HG02571 (cell line): ENCODE data around the gene CRTC1.
"Not testable (repeated sequence)": the region's sequence is repeated elsewhere in the genome, so short reads cannot be mapped to it uniquely, and the experiment has no call there.

ENCODE experiments used
- ATAC-seq: cut with Tn5 transposase; IDR thresholded peaks from one replicate; pipeline ENCODE4 v1.9.1; 2021; ENCODE audit warnings: mild to moderate bottlenecking, moderate library complexity; ENCODE audit not compliant: unreplicated experiment

CRTC1 gene

DNA sequence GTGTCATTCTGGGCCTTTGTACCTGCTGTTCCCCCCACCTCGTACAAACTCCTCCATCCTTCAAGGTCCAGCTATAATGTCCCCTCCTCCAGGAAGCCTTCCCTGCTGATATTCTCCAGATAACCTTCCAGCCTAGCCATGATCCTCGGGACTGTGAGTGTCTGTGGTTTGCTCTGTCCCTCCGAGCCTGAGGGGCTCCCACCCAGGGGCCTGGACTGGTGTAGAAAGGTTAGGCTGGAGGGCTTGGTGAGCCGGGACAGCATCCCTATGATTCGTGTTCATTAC is 110.5 kb downstream of the CRTC1 start:
- ATAC-seq: no peak

DNA sequence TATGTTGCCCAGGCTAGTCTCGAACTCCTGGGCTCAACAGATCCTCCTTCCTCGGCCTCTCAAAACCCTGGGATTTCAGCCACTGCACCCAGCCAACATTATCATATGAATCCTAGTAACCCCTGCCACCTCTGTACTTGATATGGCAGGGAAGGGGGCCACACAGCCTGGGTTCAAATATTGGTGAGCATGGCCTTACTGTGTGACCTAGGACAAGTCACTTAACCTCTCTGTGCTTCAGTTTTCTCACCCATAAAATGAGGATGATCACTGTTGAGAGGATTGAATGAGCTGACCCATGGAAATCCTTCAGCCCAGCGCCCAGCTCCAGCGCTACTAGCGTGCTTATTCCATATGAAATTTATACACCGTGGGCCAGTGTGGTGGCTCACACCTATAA is 111.2 kb downstream of the CRTC1 start:
- no peak for ATAC-seq

DNA sequence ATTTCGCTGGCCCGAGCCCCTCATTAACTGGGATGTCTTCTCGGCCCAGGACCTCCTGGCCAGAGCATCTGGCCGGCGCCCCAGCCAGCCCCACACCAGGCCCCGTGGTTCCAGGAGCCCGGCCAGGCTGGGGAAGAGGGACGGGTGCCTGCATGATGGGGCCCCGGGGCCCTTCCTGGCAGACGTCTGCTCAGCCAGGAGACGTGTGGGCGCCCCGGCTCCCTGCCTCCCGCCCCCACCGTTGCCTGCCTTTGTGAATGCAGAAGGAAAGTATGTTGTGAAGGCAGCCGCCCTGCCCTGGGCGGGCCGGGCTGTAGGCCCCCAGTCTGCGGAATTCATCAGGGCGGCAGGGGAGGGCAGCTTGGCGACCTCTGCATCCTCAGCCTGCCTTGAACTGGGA is 112.1 kb downstream of the CRTC1 start:
- ATAC-seq: no peak

DNA sequence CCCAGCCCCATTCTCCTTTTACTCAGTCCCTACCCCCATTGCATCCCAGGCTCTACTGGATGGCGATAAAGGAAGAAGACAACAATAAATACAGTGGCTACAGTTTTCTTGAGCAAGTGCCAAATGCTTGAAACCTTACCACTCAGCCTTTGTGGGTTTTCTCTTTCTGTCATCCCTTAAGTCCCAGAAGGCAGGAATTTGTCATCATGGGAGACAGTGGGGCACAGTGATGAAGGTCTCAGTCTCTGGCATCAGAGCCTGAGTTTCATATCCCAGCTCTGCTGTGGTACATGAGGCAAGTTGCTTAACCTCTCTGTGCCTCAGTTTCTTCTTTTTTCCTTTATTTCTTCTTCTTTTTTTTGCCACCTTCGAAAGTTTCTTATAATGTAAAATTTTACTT is 112.8 kb downstream of the CRTC1 start:
- ATAC-seq: no peak

DNA sequence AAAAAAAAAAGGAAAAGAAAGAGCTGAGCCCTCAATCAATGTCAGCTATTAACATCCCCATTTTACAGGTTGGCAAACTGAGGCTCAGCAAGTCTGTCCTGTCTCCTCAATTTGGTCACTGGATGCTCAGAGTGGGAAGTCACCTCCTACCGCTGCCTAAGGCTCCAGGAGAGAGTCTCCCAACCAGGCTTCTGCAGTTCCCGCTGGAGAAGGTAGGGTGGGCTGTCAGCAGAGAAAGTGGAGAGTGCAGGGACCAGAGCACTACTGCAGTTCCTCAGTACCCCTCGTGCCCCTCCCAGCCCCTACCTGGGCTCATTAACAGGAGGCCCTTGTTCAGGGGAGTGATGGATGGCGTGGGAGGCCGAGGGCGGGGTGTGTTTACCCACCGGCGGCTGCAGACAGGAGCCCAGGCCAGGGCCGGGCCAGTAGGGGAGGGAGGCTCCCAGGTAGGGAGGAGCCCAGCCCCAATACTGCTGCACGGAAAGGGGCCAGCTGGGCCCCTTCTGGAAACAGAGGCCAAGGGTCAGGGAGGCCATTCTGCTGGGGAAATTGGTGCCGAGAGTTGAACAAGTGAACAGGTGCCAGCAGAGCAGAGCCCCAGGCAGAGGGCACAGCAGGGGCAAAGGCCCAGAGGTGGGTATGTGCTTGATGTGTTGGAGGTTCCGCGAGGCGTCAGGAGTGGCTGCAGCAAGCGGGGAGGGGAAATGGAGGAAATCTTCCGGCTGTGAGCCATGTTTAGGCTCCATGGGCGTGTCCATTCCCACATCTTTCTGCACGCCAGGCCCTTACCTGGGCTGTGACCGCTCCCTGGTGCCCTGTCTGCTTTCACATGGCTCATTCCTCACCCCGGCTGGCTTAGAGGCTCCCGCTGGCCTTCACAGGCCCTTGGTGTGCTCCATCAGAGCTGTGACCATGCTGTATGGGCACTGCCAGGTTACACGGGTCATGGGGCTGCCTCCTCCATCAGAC is 115.2 kb downstream of the CRTC1 start:
- no peak for ATAC-seq

DNA sequence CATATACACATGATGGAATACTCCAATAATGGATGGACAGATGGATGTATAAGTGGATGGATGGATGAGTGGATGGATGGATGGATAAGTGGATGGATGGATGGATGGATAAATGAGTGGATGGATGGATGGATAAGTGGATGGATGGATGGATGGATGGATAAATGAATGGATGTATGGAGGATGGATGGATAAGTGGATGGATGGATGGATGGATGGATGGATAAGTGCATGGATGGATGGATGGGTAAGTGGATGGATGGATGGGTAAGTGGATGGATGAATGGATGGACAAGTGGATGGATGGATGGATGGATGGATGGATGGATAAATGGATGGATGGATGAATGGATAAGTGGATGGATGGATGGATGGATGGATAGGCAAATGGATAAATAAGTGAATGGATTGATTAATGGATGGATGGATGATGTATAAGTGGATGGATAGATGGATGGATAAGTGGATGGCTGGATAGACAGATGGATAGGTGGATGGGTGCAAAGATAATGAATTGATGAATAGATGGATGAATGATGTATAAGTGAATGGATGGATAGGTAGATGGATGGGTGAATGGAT is 116.0 kb downstream of the CRTC1 start:
- no peak for ATAC-seq

DNA sequence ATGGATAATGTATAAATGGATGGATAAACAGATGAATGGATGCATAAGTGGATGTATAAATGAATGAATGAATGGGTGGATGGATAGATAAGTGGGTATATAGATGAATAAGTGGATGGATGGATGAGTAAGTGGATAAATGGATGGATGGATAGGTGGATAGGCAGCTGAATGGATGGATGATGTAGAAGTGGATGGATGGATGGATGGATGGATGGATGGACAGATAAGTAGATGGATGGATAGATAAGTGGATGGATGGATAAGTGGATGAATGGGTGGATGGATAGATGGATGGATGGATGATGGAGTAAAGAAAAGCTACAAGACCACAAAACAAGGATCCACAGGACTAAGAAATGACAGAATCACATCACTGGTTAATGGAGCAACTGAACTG is 116.6 kb downstream of the CRTC1 start:
- ATAC-seq: no peak

DNA sequence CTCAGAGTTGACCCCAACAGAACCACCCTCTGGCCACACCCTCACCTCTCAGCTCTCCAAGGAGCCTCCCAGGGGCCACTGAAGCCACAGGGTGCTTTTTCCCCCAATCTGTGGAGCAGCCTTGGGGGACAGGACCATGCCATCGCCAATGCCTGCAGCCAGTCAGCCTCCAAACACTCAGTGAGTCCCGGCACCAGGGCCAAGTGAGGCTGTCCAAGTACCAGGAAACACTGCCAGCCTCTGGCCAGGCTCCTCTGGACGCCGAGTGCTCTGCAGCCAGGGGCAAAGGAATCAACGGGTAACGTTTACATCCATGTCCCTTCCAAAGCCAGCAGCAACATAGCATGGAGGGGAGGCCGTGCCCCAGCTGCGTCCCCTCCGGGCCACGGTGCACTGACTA is 117.2 kb downstream of the CRTC1 start:
- ATAC-seq: no peak

DNA sequence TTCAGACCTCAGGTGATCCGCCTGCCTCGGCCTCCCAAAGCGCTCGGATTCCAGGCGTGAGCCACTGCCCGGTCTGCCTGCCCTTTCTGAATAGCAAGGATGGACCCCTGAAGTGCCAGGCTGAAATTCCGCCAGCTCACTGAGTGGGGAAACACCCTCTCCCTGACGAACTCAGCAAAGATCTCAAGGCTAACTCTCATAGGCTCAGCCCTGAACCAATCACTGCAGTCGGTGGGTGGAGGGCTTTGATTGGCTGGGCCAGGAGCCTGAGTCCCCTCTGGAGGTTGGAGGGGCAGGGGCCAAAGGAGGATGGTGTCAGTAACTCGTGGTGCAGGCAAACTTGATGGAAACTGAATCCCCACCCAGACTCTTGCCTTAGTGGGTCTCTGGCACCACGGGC is 118.9 kb downstream of the CRTC1 start:
- no peak for ATAC-seq

DNA sequence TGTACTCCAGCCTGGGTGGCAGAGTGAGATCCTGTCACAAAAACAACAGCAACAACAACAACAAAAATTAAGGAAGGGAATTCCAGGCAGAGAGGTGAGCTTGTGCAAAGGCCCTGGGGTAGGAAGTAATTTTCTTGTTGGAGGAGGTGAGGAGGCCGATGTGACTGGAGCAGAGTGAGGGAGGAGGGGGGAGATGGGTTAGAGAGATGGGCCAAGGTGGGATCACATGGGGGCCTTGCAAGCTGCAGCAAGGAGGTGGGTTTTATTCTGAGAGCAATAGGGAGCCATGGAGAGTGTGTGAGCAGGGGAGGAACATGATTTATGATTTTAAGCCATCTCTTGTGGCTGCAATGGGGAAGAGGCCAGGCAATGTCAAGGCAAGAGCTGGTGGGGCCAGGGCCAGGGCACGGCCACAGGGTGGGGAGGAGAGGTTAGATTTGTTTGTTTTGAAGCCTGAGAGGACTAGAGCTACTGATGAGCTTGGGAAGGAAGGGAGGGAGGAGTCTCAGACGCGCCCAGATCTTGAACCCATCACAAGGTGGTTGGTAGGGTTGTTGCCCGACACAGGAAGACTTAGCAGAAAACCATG is 120.2 kb downstream of the CRTC1 start:
- ATAC-seq: no peak

DNA sequence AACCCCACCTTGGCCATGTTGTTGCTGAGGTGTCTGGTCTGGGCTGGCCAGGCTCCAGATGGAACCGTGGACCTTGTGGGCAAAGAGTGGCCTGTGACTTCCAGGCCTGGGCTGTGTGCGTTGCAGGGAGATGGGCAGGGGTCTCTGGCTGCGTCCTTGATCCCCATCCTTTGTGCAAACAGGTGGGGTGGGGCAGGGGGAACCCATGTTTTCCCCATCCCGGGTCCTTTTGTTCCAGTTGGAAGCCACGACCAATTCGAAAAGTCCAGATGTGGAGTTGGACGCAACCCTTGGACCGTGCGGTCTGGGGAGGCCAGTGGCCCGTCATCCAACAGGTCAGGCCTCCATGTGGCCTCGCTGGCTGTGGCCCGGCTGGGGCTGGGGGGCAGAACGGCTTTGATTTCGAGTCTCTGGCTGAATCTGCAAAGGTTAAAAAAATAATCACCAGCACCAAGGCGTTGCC is 120.7 kb downstream of the CRTC1 start:
- ATAC-seq: no peak

DNA sequence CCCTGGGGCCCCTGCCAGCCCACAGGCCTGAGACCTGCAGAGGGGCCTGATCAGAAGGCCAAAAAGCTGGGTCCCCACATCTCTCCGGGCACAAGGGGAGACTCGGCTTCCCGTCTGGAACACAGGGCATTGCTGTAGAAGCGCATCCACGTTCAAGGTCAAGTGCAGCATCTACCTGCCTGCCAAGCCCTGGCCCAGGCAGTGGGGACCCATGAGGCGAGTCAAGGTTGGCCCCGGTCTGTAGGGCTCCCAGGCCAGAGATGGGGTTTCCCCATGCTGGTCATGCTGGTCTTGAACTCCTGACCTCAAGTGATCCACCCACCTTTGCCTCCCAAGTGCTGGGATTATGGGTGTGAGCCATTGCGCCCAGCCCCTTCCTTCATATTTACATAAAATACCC is 121.2 kb downstream of the CRTC1 start:
- ATAC-seq: no peak

DNA sequence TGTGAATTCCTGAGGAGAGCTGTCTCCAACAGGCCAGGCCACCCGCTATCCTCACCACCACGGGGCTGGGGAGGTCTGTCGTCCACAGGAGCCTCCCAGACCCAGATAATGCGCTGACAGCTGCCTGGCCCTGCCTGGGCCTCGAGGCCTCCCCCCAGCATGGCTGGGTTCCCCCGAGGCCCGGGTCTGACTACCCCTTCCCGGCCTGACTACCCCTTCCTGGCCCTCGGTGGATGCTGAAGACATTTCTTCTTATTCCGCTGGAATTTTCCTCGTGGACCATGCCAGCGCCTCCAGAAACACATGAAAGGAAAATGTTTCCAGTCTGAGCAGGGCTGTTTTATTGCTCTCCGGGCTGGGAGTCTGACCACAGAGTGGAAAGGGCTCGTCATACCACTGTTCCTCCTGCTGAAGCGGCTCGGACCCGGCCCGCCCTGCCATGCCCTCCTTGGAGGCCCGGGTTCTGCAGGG is 124.4 kb downstream of the CRTC1 start:
- ATAC-seq: no peak

DNA sequence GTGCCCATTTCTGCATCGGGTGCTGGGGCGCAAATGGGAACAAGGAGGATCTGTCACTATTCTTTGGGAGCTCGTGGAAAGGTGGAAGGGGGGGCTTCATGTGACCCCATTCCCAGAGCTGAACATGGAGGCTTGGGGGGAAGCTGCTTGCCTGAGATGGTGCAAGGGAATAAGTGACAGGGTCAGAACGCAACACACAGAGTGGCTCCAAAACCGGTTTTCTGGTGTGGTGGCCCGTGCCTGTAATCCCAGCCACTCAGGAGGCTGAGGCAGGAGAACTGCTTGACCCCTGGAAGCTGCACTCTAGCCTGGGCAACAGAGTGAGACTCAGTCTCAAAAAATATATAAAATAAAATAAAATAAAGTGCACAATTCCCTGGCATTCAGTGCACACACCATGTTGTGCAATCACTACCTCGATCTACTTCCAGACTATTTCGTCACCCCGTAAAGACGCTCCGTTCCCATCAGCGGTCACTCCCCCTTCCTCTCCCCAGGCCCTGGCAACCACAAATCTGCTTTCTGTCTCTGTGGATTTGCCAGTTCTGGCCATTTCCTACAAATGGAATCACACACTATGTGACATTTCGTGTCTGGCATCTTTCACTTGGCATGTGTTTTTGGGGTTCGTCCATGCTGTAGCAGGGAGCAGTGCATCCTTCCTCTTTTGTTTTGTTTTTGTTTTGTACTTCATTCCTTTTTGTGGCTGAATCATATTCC is 125.8 kb downstream of the CRTC1 start:
- ATAC-seq: no peak

DNA sequence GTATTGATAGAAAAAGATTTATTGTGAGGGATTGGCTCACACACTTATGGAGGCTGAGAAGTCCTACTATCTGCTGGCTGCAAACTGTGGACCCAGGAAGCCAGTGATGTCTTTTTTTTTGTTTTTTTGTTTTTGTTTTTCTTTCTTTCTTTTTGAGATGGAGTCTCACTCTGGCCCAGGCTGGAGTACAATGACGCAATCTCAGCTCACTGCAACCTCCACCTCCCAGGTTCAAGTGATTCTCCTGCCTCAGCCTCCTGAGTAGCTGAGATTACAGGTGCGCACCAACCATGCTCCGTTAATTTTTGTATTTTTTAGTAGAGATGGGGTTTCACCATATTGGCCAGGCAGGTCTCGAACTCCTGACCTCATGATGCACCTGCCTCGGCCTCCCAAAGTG is 128.2 kb downstream of the CRTC1 start:
- ATAC-seq: not testable (repeated sequence)

DNA sequence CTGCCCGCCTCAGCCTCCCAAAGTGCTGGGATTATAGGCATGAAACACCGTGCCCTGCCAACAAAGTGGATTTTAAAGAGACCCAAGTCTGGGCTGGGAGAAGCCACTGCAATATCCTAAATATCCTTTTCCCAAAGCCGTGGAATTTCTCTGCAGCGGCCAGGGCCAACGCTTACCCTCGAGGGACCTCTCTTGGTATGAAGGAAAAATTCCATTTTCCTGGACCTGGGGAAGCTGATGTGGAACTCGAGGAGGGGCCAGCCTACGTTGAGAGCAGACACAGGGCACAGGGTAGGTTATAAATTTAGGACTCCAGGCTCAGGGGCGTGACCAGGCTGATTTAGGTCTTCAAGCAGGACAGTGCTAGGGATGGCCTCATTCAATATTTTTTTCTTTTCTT is 130.6 kb downstream of the CRTC1 start:
- ATAC-seq: no peak

DNA sequence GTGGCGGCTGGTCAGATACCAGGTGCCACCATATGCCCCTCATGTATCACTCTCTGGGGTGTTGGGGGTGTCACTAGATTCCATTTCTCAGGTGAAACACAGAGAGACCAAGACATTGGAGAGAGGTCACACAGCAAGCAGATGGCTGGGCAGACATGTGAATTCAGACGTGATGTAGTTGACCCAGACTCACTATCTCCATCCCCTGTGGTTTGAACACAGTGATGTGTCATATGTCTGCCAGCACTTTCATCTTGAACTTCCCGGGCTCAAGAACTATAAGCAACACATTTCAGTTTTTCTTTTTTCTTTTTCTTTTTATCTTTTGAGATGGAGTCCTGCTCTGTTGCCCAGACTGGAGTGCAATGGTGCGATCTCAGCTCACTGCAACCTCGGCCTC is 132.2 kb downstream of the CRTC1 start:
- no peak for ATAC-seq

DNA sequence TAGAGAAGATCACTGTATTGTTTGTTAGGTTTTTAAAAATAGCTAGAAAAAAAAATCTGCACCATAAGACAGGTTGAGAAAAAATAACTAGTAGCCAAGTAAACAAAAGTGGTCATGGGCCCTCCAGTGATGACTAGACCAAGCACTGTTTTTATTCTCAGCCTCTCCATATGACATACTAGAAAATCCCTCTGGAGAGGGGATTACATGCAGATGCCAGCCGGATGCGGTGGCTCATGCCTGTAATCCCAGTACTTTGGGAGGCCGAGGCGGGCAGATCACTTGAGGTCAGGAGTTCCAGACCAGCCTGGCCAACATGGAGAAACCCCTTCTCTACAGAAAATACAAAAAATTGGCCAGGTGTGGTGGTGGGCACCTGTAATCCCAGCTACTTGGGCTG is 133.2 kb downstream of the CRTC1 start:
- not testable (repeated sequence) for ATAC-seq

DNA sequence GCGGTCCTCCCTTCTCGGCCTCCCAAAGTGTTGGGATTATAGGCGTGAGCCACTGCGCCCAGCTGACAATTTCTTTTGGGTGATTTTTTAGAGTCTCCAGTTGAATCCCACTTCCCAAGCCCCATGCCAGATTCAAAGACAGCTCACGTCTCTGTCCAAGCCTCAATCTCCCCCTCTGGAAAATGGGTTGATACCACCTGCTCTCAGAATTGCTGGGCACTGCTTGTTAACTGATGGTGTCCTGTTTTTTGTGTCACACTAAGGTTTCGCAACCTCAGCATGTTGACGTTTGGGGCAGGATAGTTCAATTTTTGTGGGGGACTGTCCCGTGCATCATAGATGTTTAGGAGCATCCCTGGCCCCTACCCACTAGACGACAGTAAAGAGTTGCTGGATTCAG is 134.1 kb downstream of the CRTC1 start:
- no peak for ATAC-seq

DNA sequence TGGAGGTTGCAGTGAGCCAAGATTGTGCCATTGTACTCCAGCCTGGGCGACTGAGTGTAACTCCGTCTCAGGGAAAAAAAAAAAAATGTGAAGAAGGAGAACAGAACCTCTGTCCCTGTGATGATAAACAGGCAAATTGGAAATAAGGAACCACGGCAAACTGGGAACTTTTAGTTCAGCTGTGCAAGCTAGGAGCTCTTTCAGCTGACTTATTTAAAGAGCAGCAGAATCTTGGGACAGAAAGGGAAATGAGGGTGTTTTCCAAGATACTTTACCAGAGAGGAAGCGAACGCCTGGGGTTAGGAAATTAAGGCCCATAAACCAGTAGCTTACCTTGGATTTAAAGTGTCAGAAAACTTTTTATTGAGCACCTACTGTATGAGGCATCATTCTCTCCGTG is 145.3 kb downstream of the CRTC1 start:
- ATAC-seq: no peak

DNA sequence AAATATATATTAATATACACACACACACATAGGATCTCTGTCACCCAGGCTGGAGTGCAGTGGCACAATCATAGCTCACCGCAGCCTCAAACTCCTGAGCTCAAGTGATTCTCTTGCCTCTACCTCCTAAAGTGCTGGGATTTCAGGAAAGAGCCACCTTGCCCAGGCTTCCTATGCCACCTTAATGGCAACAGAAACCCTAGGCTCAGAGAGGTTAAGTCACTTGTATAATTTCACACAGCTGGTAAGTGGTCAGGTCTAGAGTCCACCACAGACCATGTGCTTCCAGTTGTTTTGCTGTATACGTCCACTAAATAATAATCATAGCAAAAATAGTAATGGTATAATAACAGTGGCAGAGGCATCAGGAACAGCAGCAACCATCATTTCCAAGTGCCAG is 147.0 kb downstream of the CRTC1 start:
- no peak for ATAC-seq
